HepG2 (cell line): ENCODE results near the gene NOX4.

Source experiments
- ATF1 ChIP-seq: IDR thresholded peaks from 2 replicates; pipeline ENCODE4 v1.6.1; 2016; ENCODE audit warnings: mild to moderate bottlenecking, control low read depth
- E2F1 ChIP-seq: sonication (generic); formaldehyde crosslinking; IDR thresholded peaks from 2 replicates; pipeline ENCODE4 v1.5.0; 2020; ENCODE audit warnings: missing genetic modification reagents
- EP300 ChIP-seq, 3 experiments: sonication (generic) in 1 of 3; formaldehyde crosslinking in 1 of 3; IDR thresholded peaks; 2 replicates each; pipeline versions ENCODE4 v1.5.1 to v1.6.1; 2011 to 2020; ENCODE audit warnings: low read depth in 2 of 3, low read length in 2 of 3, borderline replicate concordance in 1 of 3, improper control_type of control experiment in 1 of 3, mild to moderate bottlenecking in 1 of 3, missing genetic modification reagents in 1 of 3, moderate library complexity in 1 of 3
- EZH2 ChIP-seq: conservative IDR thresholded peaks from 2 replicates; pipeline ENCODE4 v1.6.1; 2012; ENCODE audit warnings: mild to moderate bottlenecking, low read depth, low read length, moderate library complexity
- KLF15 ChIP-seq: sonication (generic); formaldehyde crosslinking; IDR thresholded peaks from 2 replicates; pipeline ENCODE4 v1.8.1; 2023; ENCODE audit warnings: borderline replicate concordance, mild to moderate bottlenecking, inconsistent platforms, missing genetic modification reagents, mixed read lengths
- MYC ChIP-seq: sonication (generic); formaldehyde crosslinking; IDR thresholded peaks from 2 replicates; pipeline ENCODE4 v1.9.0; 2021; ENCODE audit warnings: missing genetic modification reagents, borderline replicate concordance
- NFE2L1 ChIP-seq: sonication (generic); formaldehyde crosslinking; IDR thresholded peaks from 2 replicates; pipeline ENCODE4 v1.4.0; 2020; ENCODE audit warnings: missing genetic modification reagents, mild to moderate bottlenecking, borderline replicate concordance
- RARA ChIP-seq: IDR thresholded peaks from 2 replicates; pipeline ENCODE4 v1.6.1; 2016; ENCODE audit warnings: missing genetic modification reagents, missing compliant biosample characterization
- SOX6 ChIP-seq, 2 experiments: fragments of 450-650 bp in 1 of 2; sonication (generic) in 1 of 2; formaldehyde crosslinking in 1 of 2; IDR thresholded peaks; 2 replicates each; pipeline versions ENCODE4 v1.4.0 to v1.6.1; 2017 to 2020; ENCODE audit warnings: antibody characterized with exemption in 1 of 2, mild to moderate bottlenecking in 1 of 2, missing genetic modification reagents in 1 of 2
- ZNF530 ChIP-seq: sonication (generic); formaldehyde crosslinking; IDR thresholded peaks from 2 replicates; pipeline ENCODE4 v1.5.0; 2020; ENCODE audit warnings: low read depth, mild to moderate bottlenecking, missing genetic modification reagents
- ZNF557 ChIP-seq: sonication (generic); formaldehyde crosslinking; IDR thresholded peaks from 2 replicates; pipeline ENCODE4 v1.4.0; 2020; ENCODE audit warnings: missing genetic modification reagents
- TF ChIP-seq, protein P1 (sequence below): sonication (generic); formaldehyde crosslinking; IDR thresholded peaks from 2 replicates; pipeline ENCODE4 v1.5.0; 2020; ENCODE audit warnings: mild to moderate bottlenecking, missing genetic modification reagents, borderline replicate concordance

- TF ChIP-seq, protein P1, sequence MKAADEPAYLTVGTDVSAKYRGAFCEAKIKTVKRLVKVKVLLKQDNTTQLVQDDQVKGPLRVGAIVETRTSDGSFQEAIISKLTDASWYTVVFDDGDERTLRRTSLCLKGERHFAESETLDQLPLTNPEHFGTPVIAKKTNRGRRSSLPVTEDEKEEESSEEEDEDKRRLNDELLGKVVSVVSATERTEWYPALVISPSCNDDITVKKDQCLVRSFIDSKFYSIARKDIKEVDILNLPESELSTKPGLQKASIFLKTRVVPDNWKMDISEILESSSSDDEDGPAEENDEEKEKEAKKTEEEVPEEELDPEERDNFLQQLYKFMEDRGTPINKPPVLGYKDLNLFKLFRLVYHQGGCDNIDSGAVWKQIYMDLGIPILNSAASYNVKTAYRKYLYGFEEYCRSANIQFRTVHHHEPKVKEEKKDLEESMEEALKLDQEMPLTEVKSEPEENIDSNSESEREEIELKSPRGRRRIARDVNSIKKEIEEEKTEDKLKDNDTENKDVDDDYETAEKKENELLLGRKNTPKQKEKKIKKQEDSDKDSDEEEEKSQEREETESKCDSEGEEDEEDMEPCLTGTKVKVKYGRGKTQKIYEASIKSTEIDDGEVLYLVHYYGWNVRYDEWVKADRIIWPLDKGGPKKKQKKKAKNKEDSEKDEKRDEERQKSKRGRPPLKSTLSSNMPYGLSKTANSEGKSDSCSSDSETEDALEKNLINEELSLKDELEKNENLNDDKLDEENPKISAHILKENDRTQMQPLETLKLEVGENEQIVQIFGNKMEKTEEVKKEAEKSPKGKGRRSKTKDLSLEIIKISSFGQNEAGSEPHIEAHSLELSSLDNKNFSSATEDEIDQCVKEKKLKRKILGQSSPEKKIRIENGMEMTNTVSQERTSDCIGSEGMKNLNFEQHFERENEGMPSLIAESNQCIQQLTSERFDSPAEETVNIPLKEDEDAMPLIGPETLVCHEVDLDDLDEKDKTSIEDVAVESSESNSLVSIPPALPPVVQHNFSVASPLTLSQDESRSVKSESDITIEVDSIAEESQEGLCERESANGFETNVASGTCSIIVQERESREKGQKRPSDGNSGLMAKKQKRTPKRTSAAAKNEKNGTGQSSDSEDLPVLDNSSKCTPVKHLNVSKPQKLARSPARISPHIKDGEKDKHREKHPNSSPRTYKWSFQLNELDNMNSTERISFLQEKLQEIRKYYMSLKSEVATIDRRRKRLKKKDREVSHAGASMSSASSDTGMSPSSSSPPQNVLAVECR (CRISPR knock-in tag): no peak
- no peak for TF ChIP-seq RARA (CRISPR knock-in tag)
- TF ChIP-seq EP300 (IDR thresholded peaks at IDR 0.05; ENCODE audit: low read depth in 2 of 2, low read length in 2 of 2): no peak
- no peak for TF ChIP-seq EP300 (CRISPR knock-in tag; IDR thresholded peaks at IDR 0.05; ENCODE audit: borderline replicate concordance)
- TF ChIP-seq ATF1 (CRISPR knock-in tag): no peak
- no peak for TF ChIP-seq E2F1 (CRISPR knock-in tag)
- TF ChIP-seq ZNF530 (CRISPR knock-in tag): no peak
- no peak for TF ChIP-seq KLF15 (CRISPR knock-in tag)
- TF ChIP-seq NFE2L1 (CRISPR knock-in tag): no peak
- TF ChIP-seq ZNF557: no peak
- TF ChIP-seq SOX6 (IDR thresholded peaks at IDR 0.05): no peak
- TF ChIP-seq SOX6 (CRISPR knock-in tag; IDR thresholded peaks at IDR 0.05): no peak
- no peak for TF ChIP-seq EZH2
- no peak for TF ChIP-seq MYC (CRISPR knock-in tag)
These were observed 85.5 kb downstream of the NOX4 start for GRCh38 chr11:89405629-89406028.
